PC-3 (cell line): ENCODE data around the gene SRM.

Experiments
- EZH2 ChIP-seq: fragments of 300-600 bp; sonication (generic); IDR thresholded peaks from one replicate; pipeline ENCODE4 v1.6.1; 2017; ENCODE audit warnings: antibody characterized with exemption, mild to moderate bottlenecking, low read length; ENCODE audit not compliant: unreplicated experiment
- TF ChIP-seq, protein P1 (sequence below): fragments of 300-600 bp; sonication (generic); conservative IDR thresholded peaks from 2 replicates; pipeline ENCODE4 v1.5.1; 2017; ENCODE audit warnings: antibody characterized with exemption, low read depth, mild to moderate bottlenecking, low read length

- TF ChIP-seq, protein P1, sequence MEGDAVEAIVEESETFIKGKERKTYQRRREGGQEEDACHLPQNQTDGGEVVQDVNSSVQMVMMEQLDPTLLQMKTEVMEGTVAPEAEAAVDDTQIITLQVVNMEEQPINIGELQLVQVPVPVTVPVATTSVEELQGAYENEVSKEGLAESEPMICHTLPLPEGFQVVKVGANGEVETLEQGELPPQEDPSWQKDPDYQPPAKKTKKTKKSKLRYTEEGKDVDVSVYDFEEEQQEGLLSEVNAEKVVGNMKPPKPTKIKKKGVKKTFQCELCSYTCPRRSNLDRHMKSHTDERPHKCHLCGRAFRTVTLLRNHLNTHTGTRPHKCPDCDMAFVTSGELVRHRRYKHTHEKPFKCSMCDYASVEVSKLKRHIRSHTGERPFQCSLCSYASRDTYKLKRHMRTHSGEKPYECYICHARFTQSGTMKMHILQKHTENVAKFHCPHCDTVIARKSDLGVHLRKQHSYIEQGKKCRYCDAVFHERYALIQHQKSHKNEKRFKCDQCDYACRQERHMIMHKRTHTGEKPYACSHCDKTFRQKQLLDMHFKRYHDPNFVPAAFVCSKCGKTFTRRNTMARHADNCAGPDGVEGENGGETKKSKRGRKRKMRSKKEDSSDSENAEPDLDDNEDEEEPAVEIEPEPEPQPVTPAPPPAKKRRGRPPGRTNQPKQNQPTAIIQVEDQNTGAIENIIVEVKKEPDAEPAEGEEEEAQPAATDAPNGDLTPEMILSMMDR: no peak
- no peak for TF ChIP-seq EZH2
Measured at GRCh38 chr1:11109047-11109760, 49.4 kb upstream of the SRM start.
